Uterus (tissue), 2 donors: ENCODE results near the gene SYCP2.

Experiments used
- CTCF ChIP-seq, 4 experiments: fragments of 200-600 bp in 2 of 4; fragments of 450-650 bp in 2 of 4; sonication (generic) in 2 of 4; IDR thresholded peaks; one replicate each; pipeline ENCODE4 v1.5.1; 2016 to 2019; ENCODE audit warnings: antibody characterized with exemption in 4 of 4, mild to moderate bottlenecking in 2 of 4, moderate library complexity in 1 of 4
- POLR2A ChIP-seq, 2 donors: fragments of 450-650 bp; IDR thresholded peaks; one replicate each; pipeline ENCODE4 v1.6.1; 2016; ENCODE audit warnings: antibody characterized with exemption in 2 of 2, mild to moderate bottlenecking in 1 of 2, moderate library complexity in 1 of 2

- no peak for TF ChIP-seq CTCF (IDR thresholded peaks at IDR 0.05)
- TF ChIP-seq POLR2A (IDR thresholded peaks at IDR 0.05), result no peak
These were observed 49.6 kb upstream of the SYCP2 start for GRCh38 chr20:59983076-59983475.
